HG02981 (cell line): ENCODE measurements around the gene CCL24.
"Not testable (repeated sequence)": the region's sequence is repeated elsewhere in the genome, so short reads cannot be mapped to it uniquely, and the experiment has no call there.

Experiments
- ATAC-seq: cut with Tn5 transposase; IDR thresholded peaks from one replicate; pipeline ENCODE4 v1.9.1; 2021; ENCODE audit warnings: mild to moderate bottlenecking, moderate library complexity; ENCODE audit not compliant: unreplicated experiment

CCL24 gene

DNA sequence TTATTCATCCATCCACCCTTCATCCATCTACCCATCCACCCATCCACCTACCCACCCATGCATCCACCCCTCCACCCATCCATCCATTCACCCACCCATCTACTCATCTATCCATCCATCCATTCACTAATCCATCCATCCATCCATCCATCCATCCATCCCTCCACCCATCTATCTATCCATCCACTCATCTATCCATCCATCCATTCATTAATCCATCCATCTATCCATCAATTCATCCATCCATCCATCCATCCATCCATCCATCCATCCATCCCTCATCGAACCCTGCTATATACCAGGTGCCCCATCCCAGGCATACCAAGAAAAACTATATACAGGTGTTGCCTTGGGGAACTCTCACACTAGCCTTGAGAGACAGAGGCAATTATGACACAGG lies 7.1 kb upstream of the CCL24 start:
- ATAC-seq, result no peak

DNA sequence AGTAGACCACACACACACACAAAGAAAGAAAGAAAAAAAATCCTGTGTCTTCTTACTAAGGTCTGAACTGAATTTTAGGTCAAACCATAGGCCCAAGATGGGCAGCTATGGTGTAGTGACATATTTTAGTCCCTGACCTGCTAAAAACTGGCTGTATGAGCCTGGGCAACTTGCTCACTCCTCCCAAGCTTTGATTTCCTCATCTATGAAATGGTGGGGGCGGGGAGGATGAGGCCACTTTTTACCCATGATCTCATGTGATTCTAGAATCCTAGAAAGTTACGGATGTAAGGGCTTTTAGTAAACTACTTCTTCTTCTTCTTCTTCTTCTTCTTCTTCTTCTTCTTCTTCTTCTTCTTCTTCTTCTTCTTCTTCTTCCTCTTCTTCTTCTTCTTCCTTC lies 6.1 kb upstream of the CCL24 start:
- ATAC-seq, result no peak

DNA sequence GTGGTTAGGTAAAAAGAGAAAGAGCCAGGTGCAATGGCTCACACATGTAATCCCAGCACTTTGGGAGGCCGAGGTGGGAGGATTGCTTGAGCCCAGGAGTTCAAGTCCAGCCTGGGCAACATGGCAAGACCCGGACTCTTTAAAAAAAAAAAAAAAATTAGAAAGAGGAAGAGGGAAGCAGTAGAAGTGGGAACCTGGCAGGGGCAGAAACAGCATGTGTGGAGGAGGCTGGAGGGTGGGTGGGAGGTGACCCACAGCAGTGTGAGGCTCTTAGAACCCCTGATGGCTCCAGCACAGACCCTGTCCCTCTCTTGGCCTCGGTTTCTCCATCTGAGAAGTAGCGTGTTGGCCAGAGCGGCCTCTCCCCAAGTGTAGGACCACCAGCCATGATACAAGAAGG lies 4.9 kb upstream of the CCL24 start:
- ATAC-seq, result no peak

DNA sequence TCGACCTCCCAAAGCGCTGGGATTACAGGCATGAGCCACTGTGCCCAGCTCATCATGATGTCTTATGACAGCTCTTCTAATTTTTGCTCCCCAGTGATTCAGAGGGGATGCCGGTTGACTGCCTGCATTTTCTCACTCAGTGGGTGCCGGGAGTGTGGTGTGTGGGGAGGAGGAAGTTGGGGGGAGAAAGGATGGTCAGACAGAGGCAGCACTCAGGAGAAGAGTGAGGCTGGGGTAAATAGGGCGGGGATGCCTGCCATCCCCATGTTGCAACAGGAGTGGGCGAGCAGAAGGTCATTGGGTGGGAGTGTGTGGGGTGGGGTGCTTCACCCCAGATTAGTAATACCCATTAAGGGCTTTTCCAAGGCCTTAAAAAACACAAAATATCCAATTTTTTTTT lies 3.5 kb upstream of the CCL24 start:
- no peak for ATAC-seq

DNA sequence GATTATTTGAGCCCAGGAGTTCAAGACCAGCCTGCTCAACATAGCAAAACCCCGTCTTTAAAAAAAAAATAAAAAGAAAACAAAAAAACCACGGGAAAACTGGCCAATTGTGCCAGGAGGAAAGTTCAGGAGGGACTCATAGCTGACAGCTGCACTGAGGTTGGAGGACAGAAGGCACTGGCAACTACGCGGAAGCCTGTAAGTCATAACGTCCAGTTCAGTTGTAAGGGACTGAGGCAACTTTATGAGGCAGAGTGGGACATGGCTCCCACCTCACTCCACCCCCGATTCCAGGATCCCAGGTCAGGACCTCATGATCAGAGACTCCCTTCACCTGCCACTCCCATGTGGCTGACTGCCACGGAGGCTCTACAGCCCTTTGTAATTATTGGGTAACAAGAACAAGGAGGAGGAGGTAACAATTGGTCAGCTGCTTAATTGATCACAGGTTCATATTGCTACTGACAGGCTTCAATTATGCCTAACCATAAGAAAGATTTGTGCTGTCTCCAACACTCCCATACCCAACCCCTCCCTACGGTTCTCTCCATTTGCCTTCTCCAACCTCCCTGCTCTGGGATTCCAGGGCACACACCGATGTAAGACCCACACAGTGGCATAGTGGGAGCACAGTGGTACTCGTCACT lies 1.9 kb upstream of the CCL24 start:
- no peak for ATAC-seq

GRCh38 chr7:75814407-75814947 lies 871 bp upstream of the CCL24 start:
- no peak for ATAC-seq

- ATAC-seq, result no peak
Measured at GRCh38 chr7:75813084-75813483, 522 bp downstream of the CCL24 start.

GRCh38 chr7:75811894-75812678 lies 1.5 kb downstream of the CCL24 start:
- no peak for ATAC-seq

DNA sequence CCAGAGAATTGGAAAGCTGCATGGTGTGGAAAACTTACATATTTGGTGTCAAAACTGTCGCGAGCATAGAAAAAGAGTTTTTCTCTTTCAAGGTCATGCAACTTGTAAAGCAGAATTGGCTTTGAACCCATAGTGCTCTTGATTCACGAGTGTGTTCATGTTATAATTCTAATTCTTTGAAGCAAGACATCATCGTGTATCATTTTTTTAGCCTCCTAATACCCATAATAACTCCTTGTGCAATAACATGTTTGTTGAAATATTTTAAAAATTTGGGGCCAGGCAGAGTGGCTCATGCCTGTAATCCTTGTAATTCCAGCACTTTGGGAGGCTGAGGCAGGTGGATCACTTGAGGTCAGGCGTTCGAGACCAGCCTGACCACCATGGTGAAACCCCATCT lies 4.2 kb downstream of the CCL24 start:
- no peak for ATAC-seq

DNA sequence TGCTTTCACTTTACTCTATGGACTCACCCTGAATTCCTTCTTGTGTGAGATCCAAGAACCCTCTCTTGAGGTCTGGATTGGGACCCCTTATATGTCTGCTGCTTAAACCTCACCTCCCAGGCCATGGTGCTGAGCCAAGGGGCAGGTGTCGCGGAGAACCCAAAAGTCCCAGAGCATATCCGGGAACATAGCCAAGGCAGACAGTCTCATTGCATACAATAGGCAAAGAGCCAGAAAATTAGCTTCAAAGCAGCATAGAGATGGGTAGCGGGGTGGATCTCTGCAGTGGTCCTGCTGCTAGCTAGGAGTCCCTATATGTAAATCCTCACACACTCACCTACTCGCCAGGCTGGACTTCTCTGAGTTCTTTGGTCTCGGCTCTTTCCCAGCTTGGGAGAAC lies 5.5 kb downstream of the CCL24 start:
- ATAC-seq, result no peak

- no peak for ATAC-seq
Measured at GRCh38 chr7:75807452-75807851, 6.2 kb downstream of the CCL24 start.

- ATAC-seq, result no peak
Measured at GRCh38 chr7:75806560-75807307, 6.9 kb downstream of the CCL24 start.

DNA sequence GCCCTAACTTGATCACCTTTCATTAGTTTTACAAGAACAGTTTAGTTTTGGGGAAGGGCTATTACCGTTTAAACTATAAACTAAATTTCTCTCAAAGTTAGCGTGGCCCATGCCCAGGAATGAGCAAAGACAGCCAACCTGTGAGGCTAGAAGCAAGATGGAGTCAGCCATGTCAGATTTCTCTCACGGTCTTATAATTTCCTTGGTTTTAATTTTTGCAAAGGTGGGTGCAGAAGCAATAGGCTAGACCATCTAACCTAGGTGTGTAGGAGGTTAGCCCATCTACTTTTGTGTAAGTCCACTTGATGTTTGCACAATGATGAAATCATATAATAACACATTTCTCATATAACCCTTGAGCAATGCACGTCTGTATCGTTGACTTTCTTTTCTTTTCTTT lies 8.9 kb downstream of the CCL24 start:
- no peak for ATAC-seq

DNA sequence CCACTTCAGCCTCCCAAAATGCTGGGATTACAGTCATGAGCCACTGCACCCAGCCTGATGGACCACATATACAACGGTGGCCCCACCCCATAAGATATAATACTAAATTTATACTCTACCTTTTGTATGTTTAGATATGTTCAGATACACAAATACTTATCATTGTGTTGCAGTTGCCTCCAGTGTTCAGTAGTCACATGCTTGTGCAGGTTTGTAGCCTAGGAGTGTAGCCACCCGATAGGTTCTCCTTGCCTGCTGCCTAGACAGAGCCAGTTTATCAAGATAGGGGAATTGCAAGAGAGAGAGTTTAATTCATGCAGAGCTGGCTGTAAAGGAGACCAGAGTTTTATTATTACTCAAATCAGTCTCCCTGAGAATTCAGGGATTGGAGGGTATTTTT lies 9.6 kb downstream of the CCL24 start:
- no peak for ATAC-seq

GRCh38 chr7:75802552-75802821 lies 11.1 kb downstream of the CCL24 start:
- no peak for ATAC-seq

DNA sequence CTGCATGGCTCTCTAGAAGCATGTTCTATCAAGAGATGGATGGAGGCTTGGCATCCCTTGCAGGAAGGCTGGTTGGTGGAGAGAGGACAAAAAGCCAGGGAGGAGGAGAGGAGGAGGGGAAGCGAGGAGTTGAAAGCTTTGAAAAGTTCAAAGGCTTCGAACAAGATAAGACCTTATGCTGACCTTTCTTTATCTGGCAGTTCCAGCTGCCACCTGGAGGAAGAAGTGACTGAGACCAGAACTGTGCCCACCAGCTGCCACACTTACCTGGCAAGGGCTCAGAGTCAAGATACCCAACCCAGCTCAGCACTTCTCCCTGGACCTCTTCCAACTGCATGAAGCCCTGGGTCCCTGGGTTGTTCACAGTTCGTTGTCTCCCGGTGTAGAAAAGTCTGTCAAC lies 14.8 kb downstream of the CCL24 start:
- no peak for ATAC-seq

DNA sequence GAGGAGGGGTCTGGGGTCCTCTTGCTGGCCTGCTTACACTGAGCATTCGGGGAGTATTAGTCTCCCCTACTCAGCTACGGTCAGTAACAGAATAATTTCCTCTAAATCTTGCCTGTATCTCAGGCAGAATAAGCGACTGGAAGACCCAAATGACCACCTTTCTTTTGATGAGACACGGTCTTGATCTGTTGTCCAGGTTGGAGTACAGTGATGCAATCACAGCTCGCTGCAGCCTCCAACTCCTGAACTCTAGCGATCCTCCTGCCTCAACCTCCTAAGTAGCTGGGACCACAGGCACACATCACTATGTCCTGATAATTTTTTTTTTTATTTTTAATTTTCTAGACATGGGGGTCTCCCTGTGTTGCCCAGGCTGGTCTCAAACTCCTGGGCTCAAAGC lies 17.2 kb downstream of the CCL24 start:
- no peak for ATAC-seq

DNA sequence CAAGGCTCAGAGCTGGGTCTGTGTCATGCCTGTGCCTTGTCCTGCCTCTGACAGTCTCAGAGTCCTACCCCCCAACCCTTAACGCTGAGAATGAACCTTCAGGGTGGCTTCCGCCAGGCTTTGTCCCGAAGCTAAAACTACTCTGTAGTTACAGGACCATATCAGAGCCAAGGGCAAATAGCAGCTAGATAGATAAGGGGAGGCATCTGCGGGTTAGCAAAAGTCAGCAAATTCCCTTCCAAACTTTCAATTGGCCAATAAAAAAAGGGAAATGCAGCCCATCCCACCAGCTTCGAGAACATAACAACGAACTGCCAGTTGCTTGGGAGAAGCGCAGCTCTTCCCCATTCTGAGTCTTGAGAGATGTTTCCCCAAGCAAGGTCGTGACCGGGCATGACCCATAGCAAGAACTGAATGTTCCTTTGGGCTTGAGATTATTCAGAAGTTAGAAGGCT lies 17.7 kb downstream of the CCL24 start:
- ATAC-seq, result no peak

DNA sequence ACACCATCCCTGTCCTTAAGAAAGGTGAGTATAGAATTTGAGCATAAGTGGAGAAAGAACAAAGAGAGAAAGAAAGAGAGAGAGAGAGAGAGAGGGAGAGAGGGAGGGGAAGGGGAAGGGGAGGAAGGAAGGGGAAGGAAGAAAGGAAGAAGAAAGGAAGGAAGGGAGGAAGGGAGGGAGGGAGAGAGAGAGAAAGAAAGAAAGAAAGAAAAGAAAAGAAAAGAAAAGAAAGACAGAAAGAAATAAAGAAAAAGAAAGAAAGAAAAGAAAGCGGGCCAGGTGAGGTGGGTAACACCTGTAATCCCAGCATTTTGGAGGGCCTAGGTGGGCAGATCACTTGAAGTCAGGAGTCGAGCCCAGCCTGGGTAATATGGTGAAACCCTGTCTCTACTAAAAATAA lies 19.9 kb downstream of the CCL24 start:
- ATAC-seq, result no peak

DNA sequence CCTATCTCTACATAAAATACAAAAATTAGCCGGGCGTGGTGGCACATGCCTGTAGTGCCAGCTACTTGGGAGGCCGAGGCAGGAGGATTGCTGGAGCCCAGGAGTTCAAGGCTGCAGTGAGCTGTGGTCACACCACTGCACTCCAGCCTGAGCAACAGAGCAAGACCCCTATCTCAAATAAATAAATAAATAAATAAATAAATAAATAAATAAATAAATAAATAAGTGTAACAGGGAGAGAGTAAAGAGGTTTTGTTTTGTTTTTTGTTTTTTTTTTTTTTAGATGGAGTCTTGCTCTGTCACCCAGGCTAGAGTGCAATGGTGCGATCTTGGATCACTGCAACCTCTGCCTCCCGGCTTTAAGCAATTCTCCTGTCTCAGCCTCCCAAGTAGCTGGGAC lies 21.0 kb downstream of the CCL24 start:
- not testable (repeated sequence) for ATAC-seq

DNA sequence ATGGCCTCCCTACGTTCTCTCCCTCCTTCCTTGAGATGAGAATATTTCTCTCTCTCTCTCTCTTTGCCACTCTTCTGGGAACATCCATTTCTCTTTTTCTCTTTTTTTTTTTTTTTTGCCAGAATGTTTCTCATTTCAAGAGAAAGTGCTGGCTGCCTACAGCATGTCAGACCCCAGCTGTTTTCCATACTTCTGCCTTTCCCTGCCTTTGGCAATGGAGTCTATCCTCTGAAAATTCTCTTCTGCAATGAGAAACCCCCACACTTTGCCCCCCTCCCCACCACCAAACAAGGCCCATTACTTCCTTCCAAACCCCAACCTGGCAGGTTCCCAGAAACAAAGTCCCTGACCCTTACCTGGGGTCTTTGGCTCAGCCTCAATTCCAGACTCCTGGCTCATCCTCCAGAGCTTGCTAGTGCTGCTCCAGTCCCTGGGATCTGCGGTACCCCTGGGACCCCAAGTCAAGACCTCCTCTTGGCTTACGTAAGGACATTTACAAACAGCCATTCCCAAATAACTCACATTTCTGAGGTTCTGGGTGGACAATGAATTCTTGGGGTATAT lies 24.2 kb downstream of the CCL24 start:
- ATAC-seq, result no peak
